ENCODE data around the gene WWC1. TPM values are rescaled to one million over a fixed set of nuclear protein-coding genes. Genes with fewer than 3 reads are reported as not detected.

The WWC1 gene
- total and polyA plus RNA-seq, 12 donors = 0.79 to 7.8 (median 1.2) TPM

- intact Hi-C loops (cut with DNase I) = no loop called here
- H3K36me3 ChIP-seq = no peaks in the 10 kb centered on the region
- DNase-seq (peak in 1 of 2 donors; percentile 16), ATAC-seq (peak; percentile 34 to 83 (median 78))
- H3K9me3 ChIP-seq = no peaks in the 10 kb centered on the region
- WGBS, 2 donors = 70% methylated on average over 10 of the region's 10 CpGs
- H3K27me3 ChIP-seq = no peaks in the 10 kb centered on the region
- H3K4me1 ChIP-seq = peaks cover 0 to 8% (median 0%) of the 10 kb centered on the region in 9 donors
- no peak overlapping the region for H3K4me3 ChIP-seq
- H3K27ac ChIP-seq = no peak overlapping the region
- TF ChIP-seq, protein P1, sequence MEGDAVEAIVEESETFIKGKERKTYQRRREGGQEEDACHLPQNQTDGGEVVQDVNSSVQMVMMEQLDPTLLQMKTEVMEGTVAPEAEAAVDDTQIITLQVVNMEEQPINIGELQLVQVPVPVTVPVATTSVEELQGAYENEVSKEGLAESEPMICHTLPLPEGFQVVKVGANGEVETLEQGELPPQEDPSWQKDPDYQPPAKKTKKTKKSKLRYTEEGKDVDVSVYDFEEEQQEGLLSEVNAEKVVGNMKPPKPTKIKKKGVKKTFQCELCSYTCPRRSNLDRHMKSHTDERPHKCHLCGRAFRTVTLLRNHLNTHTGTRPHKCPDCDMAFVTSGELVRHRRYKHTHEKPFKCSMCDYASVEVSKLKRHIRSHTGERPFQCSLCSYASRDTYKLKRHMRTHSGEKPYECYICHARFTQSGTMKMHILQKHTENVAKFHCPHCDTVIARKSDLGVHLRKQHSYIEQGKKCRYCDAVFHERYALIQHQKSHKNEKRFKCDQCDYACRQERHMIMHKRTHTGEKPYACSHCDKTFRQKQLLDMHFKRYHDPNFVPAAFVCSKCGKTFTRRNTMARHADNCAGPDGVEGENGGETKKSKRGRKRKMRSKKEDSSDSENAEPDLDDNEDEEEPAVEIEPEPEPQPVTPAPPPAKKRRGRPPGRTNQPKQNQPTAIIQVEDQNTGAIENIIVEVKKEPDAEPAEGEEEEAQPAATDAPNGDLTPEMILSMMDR (IDR thresholded peaks at IDR 0.05) = no peak
Measured at GRCh38 chr5:168417731-168418429, 126.4 kb downstream of the WWC1 start.

- ATAC-seq (no peak), DNase-seq (no peak)
- no peaks in the 10 kb centered on the region for H3K27me3 ChIP-seq
- H3K4me1 ChIP-seq = peaks cover 0 to 8% (median 0%) of the 10 kb centered on the region in 9 donors
- H3K4me3 ChIP-seq = no peak overlapping the region
- WGBS, 2 donors = 86 to 91% methylated on average over 9 of the region's 9 CpGs
- H3K9me3 ChIP-seq = no peaks in the 10 kb centered on the region
- H3K36me3 ChIP-seq = no peaks in the 10 kb centered on the region
- H3K27ac ChIP-seq = no peak overlapping the region
- TF ChIP-seq, protein P1 (IDR thresholded peaks at IDR 0.05) = no peak
- intact Hi-C loops (cut with DNase I) = no loop called here
Measured at GRCh38 chr5:168420461-168420860, 129.0 kb downstream of the WWC1 start.

- TF ChIP-seq, protein P1 (IDR thresholded peaks at IDR 0.05) = no peak
- Histone ChIP-seq H3K27ac (no peak overlapping the region), H3K36me3 (no peaks in the 10 kb centered on the region), H3K4me3 (no peak overlapping the region), H3K27me3 (no peaks in the 10 kb centered on the region), H3K9me3 (no peaks in the 10 kb centered on the region), H3K4me1 (peaks cover 0 to 8% (median 0%) of the 10 kb centered on the region in 9 donors)
- WGBS, 2 donors = 73 to 91% methylated on average over 4 of the region's 4 CpGs
- ATAC-seq (no peak), DNase-seq (no peak)
- intact Hi-C loops (cut with DNase I) = no loop called here
Measured at GRCh38 chr5:168422431-168422830, 131.0 kb downstream of the WWC1 start.

GRCh38 chr5:168423478-168423877, 132.0 kb downstream of the WWC1 start:
- Histone ChIP-seq H3K36me3 (no peaks in the 10 kb centered on the region), H3K9me3 (no peaks in the 10 kb centered on the region), H3K27me3 (no peaks in the 10 kb centered on the region), H3K27ac (no peak overlapping the region), H3K4me3 (no peak overlapping the region), H3K4me1 (peaks cover 0 to under 1% (median 0%) of the 10 kb centered on the region in 9 donors)
- ATAC-seq (no peak), DNase-seq (no peak)
- 84 to 90% methylated on average over 9 of the region's 9 CpGs for WGBS, 2 donors
- TF ChIP-seq, protein P1 (IDR thresholded peaks at IDR 0.05) = no peak
- intact Hi-C loops (cut with DNase I) = no loop called here

All from heart right ventricle (tissue), 16 donors.